Stimulated activated naive CD8-positive, alpha-beta T cell treated with anti-CD3 and anti-CD28 coated beads, Interleukin-15, Interleukin-2, amounts not matched to agents 100 ng/mL and 50 ng/mL, for 24 hours (primary cell): Measurements from ENCODE around the gene MOB1A.

Source experiments
- H3K27ac Mint-ChIP-seq: one replicate; pipeline ENCODE4 v1.8.0; 2021; ENCODE audit warnings: mild to moderate bottlenecking, mixed read lengths
- H3K27me3 Mint-ChIP-seq: one replicate; pipeline ENCODE4 v1.8.0; 2021; ENCODE audit warnings: mixed read lengths
- H3K36me3 Mint-ChIP-seq: one replicate; pipeline ENCODE4 v1.8.0; 2021; ENCODE audit warnings: low read depth, mixed read lengths
- H3K4me1 Mint-ChIP-seq: one replicate; pipeline ENCODE4 v1.8.0; 2021; ENCODE audit warnings: low read depth, mixed read lengths
- H3K4me3 Mint-ChIP-seq: one replicate; pipeline ENCODE4 v1.8.0; 2021; ENCODE audit warnings: mild to moderate bottlenecking, mixed read lengths
- H3K9me3 Mint-ChIP-seq: one replicate; pipeline ENCODE4 v1.8.0; 2021; ENCODE audit warnings: mixed read lengths

The MOB1A gene

DNA sequence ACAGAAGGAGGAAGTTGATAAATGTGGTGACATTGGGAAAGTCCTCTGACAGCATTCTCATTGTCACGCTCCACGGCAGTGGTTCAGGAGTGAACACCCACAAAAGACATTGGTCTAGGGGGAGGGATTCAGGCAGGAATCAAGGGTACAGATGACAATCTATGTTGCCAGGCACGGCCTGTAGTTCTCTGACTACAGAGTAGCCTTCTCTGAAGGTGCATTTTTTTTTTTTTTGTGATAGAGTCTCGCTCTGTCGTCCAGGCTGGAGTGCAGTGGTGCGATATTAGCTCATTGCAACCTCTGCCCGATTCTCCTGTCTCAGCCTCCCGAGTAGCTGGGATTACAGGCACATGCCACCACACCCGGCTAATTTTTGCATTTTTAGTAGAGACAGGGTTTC is 7.4 kb upstream of the MOB1A start:
- H3K27me3 Mint-ChIP-seq: peaks cover 2% of the 10 kb centered on the region
- H3K4me1 Mint-ChIP-seq: peaks cover 25% of the 10 kb centered on the region
- peak overlapping the region; percentile 78 for H3K27ac Mint-ChIP-seq
- peak overlapping the region; percentile 2 for H3K4me3 Mint-ChIP-seq
- H3K9me3 Mint-ChIP-seq: no peaks in the 10 kb centered on the region
- no peaks in the 10 kb centered on the region for H3K36me3 Mint-ChIP-seq

DNA sequence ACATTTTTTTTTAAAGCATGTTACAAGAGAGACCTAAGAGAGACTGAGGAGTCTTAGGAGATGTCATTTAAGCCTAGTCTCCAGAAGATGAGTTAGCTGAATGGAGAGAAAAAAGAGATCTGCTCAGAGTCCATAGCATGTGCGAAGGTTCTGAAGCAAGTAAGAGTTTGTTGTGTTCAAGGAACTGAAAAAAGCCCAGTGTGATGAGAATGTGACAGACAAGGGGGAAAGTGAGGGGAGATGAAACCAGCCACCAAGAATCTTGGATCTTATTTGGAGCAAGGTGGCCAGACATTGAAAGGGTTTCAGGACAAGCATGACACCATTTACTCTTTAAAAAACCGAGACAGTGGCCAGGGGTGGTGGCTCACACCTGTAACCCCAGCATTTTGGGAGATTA is 5.2 kb upstream of the MOB1A start:
- no peaks in the 10 kb centered on the region for H3K27me3 Mint-ChIP-seq
- no peaks in the 10 kb centered on the region for H3K36me3 Mint-ChIP-seq
- no peak overlapping the region for H3K27ac Mint-ChIP-seq
- peaks cover 35% of the 10 kb centered on the region for H3K4me1 Mint-ChIP-seq
- H3K4me3 Mint-ChIP-seq: no peak overlapping the region
- H3K9me3 Mint-ChIP-seq: no peaks in the 10 kb centered on the region

DNA sequence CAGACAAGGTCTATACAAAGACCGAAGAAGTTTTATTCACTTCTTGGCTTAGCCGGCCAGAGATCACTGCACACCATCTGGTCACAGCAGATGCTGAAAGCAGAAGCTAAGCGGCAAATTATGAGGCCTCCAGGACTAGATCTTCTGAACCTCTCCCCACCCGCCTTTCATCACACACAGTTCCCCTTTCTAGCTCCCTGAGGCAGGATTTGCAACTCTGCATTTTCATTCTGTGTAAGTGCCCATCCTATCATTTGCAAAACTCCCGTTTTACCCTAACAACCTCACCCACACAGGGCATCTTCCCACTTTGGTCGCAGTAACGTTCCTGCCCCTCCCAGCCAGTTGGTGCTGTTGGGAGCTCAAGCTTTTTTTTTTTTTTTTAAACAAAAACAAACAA is 3.1 kb upstream of the MOB1A start:
- H3K4me3 Mint-ChIP-seq: peak overlapping the region; percentile 26
- H3K36me3 Mint-ChIP-seq: peaks cover 6% of the 10 kb centered on the region
- H3K27ac Mint-ChIP-seq: peak overlapping the region; percentile 81
- H3K27me3 Mint-ChIP-seq: no peaks in the 10 kb centered on the region
- peaks cover 42% of the 10 kb centered on the region for H3K4me1 Mint-ChIP-seq
- H3K9me3 Mint-ChIP-seq: no peaks in the 10 kb centered on the region

DNA sequence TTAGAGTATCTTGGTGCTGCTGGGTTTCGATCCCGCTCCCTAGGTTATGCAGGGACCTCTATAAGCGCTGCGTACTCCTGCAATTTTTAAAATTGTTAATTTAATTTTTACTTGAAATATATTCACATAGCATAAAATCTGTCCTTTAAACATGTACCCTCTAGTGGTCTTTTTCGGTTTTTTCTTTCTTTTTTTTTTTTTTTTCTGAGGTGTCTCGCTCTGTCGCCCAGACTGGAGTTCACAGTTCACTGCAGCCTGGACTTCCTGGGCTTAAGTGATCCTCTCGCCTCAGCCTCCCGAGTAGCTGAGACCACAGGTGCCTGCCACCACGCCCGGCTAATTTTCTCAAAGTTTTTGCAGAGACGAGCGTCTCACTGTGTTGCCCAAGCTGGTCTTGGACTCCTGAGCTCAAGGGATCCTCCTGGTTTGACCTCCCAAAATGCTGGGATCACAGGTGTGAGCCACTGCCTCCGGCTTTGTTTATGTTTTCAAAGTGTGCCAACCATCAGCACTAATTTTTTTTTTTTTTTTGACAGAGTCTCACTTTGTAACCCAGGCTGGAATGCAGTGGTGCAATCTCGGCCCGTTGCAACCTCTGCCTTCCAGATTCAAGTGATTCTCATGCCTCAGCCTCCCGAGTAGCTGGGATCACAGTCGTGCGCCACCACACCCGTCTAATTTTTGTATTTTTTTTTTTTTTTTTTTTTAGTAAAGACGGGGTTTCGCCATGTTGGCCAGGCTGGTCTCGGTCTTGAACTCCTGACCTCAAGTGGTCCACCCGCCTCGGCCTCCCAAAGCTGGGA is 585 bp upstream of the MOB1A start:
- Mint-ChIP-seq H3K27me3 (no peaks in the 10 kb centered on the region), H3K4me1 (peaks cover 49% of the 10 kb centered on the region), H3K4me3 (peak overlapping the region; percentile 93), H3K9me3 (no peaks in the 10 kb centered on the region), H3K36me3 (peaks cover 23% of the 10 kb centered on the region), H3K27ac (peak overlapping the region; percentile 82)

DNA sequence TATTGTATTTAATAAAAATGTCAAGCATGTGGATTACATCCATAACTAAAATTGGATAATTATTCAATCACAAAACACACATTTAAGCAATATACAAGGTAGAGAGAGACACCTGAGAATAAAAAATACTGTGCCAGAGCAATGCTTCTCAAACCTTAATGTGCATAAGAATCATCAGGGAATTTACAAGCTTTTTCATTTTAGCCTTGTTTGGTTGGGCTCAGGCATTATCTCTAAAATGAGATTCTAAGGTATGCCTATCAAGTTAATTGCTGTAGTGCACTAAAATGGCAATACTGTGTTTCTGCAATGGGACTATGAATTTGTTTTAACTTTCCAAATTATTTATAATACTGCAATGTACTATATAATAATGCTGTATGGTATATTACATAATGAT is 983 bp downstream of the MOB1A start:
- peaks cover 31% of the 10 kb centered on the region for H3K36me3 Mint-ChIP-seq
- H3K4me3 Mint-ChIP-seq: peak overlapping the region; percentile 93
- H3K9me3 Mint-ChIP-seq: no peaks in the 10 kb centered on the region
- peaks cover 54% of the 10 kb centered on the region for H3K4me1 Mint-ChIP-seq
- H3K27me3 Mint-ChIP-seq: no peaks in the 10 kb centered on the region
- H3K27ac Mint-ChIP-seq: peak overlapping the region; percentile 88

DNA sequence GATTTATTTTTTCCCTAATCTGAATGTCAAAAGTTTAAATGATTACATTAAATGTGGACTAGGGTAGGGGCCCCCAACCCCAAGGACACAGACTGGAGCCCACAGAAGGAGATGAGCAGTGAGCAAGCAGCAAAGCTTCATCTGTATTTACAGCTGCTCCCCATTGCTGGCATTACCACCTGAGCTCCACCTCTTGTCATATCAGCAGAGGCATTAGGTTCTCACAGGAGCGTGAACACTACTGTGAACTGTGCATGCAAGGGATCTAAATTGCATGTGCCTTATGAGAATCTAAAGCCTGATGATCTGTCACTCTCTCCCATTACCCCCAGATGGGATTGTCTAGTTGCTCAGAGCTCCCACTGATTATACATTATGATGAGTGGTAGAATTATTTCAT is 3.8 kb downstream of the MOB1A start:
- Mint-ChIP-seq H3K27ac (peak overlapping the region; percentile 17), H3K4me1 (peaks cover 59% of the 10 kb centered on the region), H3K36me3 (peaks cover 52% of the 10 kb centered on the region), H3K9me3 (no peaks in the 10 kb centered on the region), H3K4me3 (peak overlapping the region; percentile 35), H3K27me3 (no peaks in the 10 kb centered on the region)

DNA sequence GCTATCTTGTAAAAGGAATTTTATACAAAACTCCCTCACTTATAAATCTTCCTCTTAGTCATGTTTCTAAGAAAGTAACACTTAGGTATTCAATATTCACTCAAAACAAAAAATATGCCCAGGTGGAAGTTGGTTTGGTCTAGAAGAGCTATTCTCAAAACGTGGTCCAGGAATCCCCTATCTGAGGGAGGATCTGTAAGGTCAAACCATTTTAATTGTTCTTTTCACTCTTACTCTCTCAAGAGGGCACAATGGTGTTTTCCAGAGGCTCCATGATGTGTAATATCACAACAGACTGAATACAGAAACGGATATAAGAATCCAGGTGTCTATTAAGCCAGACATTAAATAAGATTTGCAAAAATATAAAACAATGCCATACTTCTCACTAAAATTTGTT is 9.9 kb downstream of the MOB1A start:
- Mint-ChIP-seq H3K27ac (peak overlapping the region; percentile 75), H3K9me3 (no peaks in the 10 kb centered on the region), H3K4me3 (peak overlapping the region; percentile 1), H3K4me1 (peaks cover 38% of the 10 kb centered on the region), H3K36me3 (peaks cover 80% of the 10 kb centered on the region), H3K27me3 (no peaks in the 10 kb centered on the region)

DNA sequence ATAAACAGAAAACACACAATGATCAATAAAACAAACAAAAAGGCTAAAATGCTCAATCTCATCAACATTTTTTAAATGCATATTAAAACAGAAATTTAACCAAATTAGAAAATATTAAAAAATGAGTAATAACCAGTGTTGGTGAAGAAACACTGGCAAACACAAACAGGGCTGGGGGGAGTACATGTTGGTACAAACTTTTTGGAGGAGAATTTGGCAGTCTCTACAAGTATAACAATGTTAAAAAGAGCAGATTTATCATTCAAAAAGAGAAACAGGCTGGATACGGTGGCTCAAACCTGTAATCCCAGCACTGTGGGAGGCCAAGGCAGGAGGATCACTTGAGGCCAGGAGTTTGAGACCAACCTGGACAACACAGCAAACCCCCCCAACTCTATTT is 13.9 kb downstream of the MOB1A start:
- H3K27ac Mint-ChIP-seq: no peak overlapping the region
- H3K4me3 Mint-ChIP-seq: no peak overlapping the region
- no peaks in the 10 kb centered on the region for H3K9me3 Mint-ChIP-seq
- H3K27me3 Mint-ChIP-seq: no peaks in the 10 kb centered on the region
- H3K4me1 Mint-ChIP-seq: peaks cover 24% of the 10 kb centered on the region
- peaks cover 83% of the 10 kb centered on the region for H3K36me3 Mint-ChIP-seq

DNA sequence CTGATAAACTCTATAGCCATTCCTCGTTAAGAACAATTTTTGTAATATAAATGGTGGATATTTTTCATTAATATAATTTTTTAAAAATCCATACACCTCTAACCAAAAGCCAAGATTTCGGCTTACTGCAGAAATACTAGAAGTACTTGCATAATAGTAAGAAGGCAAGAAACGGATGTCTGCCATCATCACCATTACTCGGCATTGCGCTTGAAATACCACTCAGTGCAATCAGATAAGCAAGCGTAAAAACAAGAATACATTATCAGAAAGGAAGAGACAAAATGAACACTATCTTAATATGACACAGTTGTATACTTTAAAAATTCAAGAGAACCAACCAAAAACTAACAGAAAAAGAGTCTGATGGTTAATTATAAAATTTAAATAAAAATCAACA is 15.7 kb downstream of the MOB1A start:
- Mint-ChIP-seq H3K36me3 (peaks cover 81% of the 10 kb centered on the region), H3K9me3 (no peaks in the 10 kb centered on the region), H3K4me3 (no peak overlapping the region), H3K4me1 (peaks cover 10% of the 10 kb centered on the region), H3K27me3 (no peaks in the 10 kb centered on the region), H3K27ac (no peak overlapping the region)

DNA sequence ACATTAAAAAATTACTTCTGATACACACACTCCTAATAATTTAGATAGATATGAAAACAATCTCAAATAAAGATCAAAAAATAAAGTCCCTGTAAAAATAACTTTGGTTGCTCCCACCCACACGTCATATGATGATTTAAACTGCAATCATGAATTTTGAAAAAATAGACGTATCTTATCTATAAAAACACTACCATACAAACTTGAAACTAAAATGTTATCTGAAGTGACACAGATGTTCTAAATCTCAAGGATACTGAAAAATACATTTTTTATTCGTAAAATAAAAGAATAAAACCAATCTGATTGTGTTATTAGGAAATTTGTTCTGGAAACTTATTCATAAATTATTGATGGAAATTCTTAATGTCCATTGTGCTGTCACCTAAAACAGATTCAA is 22.8 kb downstream of the MOB1A start:
- no peak overlapping the region for H3K4me3 Mint-ChIP-seq

DNA sequence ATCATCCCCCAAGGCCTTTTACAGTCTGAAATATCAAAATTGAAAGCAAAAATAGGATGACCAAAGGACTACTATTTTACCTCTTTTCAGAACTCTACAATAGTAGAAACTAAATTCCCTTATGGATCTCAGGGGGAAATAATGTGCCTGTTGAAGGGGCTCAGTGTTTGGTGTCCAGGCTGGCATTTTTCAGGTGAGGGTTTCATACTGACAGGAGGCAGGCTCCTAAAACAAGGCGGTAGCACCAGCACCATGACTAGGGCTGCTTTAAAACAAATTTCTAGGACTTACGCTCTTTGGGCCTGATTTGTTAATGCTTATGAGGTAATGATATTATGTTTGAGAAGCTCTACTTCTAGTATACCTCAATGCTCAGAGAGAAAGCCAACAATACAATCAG is 25.7 kb downstream of the MOB1A start:
- H3K27ac Mint-ChIP-seq: peak overlapping the region; percentile 77
- no peaks in the 10 kb centered on the region for H3K4me1 Mint-ChIP-seq
- no peaks in the 10 kb centered on the region for H3K27me3 Mint-ChIP-seq
- H3K9me3 Mint-ChIP-seq: no peaks in the 10 kb centered on the region
- H3K4me3 Mint-ChIP-seq: no peak overlapping the region
- peaks cover 49% of the 10 kb centered on the region for H3K36me3 Mint-ChIP-seq

More for the DNA sequence above, 22.8 kb downstream of the MOB1A start:
- peaks cover 65% of the 10 kb centered on the region for H3K36me3 Mint-ChIP-seq
- H3K27me3 Mint-ChIP-seq: no peaks in the 10 kb centered on the region
- no peak overlapping the region for H3K27ac Mint-ChIP-seq
- H3K9me3 Mint-ChIP-seq: no peaks in the 10 kb centered on the region
- H3K4me1 Mint-ChIP-seq: no peaks in the 10 kb centered on the region

DNA sequence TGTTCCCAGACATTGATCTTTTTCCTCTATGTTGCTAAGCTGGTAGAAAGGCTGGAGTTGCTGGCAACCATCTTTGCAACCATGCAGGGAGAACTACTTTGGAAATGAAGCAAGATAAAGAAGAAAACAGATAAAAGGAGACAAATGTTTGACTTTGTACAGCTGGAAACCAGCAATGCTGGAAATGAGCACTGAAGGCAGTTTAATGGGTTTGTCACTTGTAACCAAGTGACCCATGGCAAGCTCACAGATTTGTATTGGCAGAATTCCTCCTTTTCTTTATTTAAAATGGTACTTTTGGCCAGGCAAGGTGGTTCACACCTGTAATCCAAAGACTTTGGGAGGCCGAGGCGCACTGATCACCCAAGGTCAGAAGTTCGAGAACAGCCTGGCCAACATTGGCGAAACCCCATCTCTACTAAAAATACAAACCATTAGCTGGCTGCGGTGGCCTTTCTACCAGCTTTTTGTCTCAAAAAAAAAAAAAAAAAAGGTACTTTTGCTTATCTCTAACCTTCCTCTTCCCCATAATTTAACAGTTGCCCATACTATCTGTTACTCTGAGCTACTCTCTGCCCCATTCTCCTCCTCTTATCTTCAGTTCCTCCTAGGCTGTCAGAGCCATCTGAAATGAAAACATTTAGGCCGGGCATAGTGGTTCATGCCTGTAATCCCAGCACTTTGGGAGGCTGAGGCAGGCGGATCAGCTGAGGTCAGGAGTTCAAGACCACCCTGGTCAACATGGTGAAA is 28.9 kb downstream of the MOB1A start:
- peaks cover 3% of the 10 kb centered on the region for H3K4me1 Mint-ChIP-seq

DNA sequence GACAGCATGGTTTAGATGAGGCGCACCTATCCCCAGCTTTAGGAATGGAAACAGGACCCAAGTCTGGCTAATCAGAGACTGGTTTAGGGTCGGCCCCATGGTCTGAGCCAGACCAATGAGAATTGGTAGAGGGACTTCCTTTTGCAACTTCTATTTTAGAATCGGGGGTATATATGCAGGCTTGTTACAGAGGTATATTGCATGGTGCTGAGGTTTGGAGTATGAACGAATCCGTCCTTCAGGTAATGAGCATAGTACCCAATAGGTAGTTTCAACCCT is 29.5 kb downstream of the MOB1A start:
- no peaks in the 10 kb centered on the region for H3K9me3 Mint-ChIP-seq
- peaks cover 3% of the 10 kb centered on the region for H3K4me1 Mint-ChIP-seq
- H3K36me3 Mint-ChIP-seq: peaks cover 20% of the 10 kb centered on the region
- no peak overlapping the region for H3K4me3 Mint-ChIP-seq
- no peak overlapping the region for H3K27ac Mint-ChIP-seq
- H3K27me3 Mint-ChIP-seq: no peaks in the 10 kb centered on the region

More for the DNA sequence above, 28.9 kb downstream of the MOB1A start:
- H3K4me3 Mint-ChIP-seq: no peak overlapping the region
- H3K27me3 Mint-ChIP-seq: no peaks in the 10 kb centered on the region
- peaks cover 22% of the 10 kb centered on the region for H3K36me3 Mint-ChIP-seq
- H3K27ac Mint-ChIP-seq: no peak overlapping the region
- no peaks in the 10 kb centered on the region for H3K9me3 Mint-ChIP-seq

DNA sequence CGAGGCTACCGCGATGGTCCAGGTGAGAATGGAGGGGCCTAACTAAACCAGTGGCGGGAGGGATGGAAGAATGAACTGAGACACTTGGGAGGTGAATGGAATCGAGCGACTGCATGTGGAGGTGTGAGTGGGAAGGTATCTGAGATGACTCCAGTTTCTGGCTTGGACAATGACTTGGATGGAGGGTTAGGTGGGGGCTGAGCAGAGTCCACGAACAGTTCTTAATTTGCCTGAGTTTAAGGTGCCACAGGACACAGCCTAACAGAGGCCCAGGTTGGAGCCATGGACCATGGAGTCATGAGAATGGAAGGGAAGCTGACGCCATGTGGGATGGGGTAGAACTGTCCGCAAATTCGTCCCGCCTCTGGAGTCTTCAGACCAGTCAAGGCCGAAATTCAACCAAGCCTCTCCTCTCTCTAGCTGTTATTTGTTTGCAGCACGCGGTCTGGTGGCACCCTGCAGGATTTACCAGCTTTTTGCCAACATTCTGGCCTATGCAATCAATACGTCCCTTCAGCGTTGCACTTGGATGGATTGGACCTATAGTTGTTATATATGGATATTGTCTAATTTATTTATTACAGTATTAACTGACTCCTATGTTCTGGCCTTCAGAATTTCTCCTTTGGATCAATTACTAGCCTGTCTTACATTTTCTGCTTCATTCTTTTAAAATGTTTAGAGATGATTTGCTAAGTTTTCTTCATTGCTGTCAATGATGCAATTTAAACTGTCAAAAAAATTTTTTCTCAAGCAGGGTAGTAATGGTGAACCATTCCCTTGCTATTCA is 30.0 kb downstream of the MOB1A start:
- Mint-ChIP-seq H3K9me3 (no peaks in the 10 kb centered on the region), H3K27ac (no peak overlapping the region), H3K4me3 (no peak overlapping the region), H3K27me3 (no peaks in the 10 kb centered on the region), H3K4me1 (peaks cover 3% of the 10 kb centered on the region), H3K36me3 (peaks cover 19% of the 10 kb centered on the region)
